Measurements from ENCODE around the gene MRNIP.
"Not testable (repeated sequence)": the region's sequence is repeated elsewhere in the genome, so short reads cannot be mapped to it uniquely, and the experiment has no call there.

Gene MRNIP

GRCh38 chr5:179836225-179837019 lies 22.2 kb downstream of the MRNIP start:
- no peak for DNase-seq

GRCh38 chr5:179834871-179835270 lies 23.7 kb downstream of the MRNIP start:
- DNase-seq, result not testable (repeated sequence)

DNA sequence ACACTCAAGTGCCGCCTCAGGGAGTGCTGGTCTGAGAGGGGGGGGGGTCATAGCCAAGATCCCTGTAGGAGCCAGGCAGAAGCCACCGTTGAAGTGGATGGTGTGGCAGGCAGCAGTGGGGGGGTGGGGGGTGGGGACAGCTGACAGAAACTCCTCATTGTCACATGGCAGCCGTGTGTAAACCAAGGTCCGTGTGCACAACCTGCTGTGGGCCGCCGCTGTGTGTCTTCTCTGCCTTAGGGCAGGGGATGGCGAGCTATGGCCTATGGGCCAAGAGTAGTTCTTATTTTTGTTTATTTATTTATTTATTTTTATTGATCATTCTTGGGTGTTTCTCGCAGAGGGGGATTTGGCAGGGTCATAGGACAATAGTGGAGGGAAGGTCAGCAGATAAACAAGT lies 24.5 kb downstream of the MRNIP start:
- DNase-seq, result no peak

GRCh38 chr5:179833709-179834070 lies 24.9 kb downstream of the MRNIP start:
- DNase-seq, result no peak

DNA sequence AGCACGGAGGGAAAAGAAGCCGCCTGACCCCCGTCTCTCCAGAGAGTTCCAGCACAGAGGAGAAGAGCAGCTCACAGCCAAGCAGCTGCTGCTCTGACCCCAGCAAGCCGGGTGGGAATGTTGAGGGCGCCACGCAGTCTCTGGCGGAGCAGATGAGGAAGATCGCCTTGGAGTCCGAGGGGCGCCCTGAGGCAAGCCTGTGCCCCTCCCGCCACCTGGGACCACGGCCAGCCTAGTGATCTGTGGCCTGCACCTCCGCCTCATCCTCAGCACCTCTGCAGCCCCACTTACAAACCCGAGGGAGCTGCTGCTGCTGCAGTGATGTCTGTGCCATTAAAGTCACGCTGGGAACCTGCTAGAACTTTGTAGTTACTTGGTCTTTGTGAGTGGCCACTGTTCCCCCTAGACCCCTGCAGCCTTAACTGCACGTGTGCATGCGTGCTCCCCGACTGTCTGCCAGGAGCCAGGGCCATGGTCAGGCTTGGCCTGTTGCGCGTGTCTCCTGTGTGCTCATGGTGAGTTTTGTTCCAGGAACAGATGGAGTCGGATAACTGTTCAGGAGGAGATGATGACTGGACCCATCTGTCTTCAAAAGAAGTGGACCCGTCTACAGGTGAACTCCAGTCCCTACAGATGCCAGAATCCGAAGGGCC lies 25.4 kb downstream of the MRNIP start:
- DNase-seq, result no peak

GRCh38 chr5:179832039-179832745 lies 26.4 kb downstream of the MRNIP start:
- DNase-seq, result no peak

DNA sequence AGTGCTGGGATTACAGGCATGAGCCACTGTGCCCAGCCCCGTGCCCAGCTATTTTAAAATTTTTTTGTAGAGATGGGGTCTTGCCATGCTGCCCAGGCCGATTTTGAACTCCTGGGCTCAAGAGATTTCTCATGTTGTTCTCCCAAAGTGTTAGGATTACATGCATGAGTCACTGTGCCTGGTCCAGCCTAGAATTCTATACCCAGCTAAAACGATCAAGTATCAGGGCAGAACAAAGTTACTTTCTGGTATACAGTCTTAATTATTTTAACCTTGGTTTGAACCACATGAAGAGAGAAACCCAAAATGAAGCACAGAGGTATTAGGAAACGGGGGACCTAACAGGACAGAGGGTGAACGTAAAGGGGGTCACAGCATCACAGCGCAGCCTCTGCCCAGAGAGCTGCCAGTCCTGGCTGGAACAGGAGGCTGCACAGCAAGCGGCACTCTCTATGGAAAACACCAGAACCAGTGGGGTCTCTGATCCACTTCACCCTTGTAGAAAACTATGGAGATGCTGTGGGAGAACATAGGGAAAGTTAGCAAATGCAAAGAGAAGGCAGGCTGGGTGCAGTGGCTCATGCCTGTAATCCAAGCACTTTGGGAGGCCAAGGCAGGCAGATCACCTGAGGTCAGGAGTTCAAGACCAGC lies 27.7 kb downstream of the MRNIP start:
- DNase-seq, result no peak

- DNase-seq, result no peak
Observed at GRCh38 chr5:179829732-179830435, 28.7 kb downstream of the MRNIP start.

DNA sequence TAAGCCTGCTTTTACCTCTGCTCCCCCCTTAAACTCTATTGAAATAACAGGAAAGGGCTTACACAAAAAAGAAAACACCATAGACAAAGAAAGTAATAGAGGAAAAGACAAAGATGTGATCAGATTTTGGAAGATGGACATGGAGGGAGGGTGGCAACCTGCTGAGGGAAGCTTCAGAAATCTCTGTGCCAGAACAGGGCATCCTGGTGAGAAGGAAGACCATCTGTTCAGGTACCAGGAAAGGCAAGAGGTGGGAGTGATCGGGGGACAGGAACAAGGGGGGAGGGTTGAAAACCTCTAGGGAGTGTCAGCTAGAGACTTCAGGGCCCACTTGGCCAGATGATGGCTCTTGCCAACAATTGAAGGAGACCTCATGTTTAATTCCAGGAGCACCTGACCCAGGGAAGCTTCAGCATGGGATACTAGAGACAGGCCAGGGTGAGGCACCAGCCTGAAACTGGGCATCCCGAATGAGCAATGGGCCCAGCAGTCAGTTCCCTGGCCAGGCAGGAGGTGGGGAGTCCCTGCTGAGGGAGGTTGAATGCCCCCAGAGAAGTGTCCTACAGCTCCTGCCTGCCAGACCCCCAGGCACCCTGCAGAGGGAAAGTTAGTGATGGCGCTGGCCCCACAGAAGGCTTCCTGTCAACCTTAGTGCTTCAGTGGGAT lies 29.7 kb downstream of the MRNIP start:
- DNase-seq, result no peak

DNA sequence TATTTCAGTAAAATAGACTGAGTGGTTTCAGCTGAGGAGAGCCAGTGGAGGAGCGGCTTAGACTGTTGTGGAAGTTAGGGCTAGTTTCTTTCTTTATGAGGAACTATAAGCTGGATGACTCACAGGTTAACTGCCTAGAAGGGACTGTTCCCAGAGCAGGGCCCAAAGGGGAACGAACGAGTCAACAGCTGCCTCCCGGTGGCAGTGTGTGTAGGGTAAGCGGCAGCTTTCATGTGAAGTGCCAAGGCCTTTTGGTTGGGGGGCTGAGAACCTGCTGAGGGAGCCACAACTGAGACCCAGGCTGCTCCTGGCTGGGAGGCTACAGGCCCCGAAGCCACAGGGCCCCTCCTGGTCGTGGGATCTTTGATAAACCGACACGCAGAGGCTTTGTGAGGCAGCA lies 30.9 kb downstream of the MRNIP start:
- no peak for DNase-seq

DNA sequence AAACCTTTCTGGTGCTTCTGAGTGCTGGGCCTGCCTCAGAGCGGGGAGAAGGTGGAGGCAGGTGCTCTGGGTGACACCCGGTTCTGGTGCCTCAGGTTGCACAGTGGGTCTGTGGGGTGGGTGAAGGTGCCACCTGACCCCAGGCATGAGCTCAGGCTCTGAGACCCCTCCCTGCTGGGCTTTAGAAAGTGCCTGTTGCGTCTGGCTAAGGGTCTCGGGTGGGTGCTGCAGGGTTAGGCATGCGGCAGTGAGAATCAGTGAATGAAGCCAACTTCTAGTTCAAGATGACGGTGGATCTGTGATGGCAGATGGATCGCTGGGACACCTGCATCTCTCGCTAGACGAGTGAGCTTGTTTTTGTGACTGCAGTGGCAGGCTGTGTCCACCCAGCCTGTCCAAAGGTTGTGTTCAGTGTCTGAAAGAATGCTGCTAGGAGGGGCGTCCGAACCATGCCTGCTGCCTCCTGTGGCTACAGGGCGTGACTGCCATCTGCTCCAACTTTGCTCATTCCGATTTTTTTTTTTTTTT lies 32.9 kb downstream of the MRNIP start:
- no peak for DNase-seq

DNA sequence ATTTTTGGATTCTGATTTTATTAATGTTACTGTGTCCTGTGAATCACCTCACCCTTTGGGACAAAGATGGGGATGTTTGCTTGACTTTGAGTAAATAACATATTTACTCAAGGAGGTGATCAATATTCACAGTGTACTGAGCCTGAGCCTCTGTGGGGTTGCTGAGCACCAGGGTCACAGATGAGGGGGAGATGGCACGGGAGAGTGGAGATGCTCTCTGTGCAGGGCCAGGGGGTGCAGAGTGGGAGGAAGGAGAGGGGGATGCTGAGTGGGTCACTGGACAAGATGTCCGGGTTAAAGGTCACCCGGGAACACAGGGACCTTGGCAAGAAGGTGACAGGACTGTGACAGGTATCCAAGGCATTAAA lies 33.9 kb downstream of the MRNIP start:
- no peak for DNase-seq

DNA sequence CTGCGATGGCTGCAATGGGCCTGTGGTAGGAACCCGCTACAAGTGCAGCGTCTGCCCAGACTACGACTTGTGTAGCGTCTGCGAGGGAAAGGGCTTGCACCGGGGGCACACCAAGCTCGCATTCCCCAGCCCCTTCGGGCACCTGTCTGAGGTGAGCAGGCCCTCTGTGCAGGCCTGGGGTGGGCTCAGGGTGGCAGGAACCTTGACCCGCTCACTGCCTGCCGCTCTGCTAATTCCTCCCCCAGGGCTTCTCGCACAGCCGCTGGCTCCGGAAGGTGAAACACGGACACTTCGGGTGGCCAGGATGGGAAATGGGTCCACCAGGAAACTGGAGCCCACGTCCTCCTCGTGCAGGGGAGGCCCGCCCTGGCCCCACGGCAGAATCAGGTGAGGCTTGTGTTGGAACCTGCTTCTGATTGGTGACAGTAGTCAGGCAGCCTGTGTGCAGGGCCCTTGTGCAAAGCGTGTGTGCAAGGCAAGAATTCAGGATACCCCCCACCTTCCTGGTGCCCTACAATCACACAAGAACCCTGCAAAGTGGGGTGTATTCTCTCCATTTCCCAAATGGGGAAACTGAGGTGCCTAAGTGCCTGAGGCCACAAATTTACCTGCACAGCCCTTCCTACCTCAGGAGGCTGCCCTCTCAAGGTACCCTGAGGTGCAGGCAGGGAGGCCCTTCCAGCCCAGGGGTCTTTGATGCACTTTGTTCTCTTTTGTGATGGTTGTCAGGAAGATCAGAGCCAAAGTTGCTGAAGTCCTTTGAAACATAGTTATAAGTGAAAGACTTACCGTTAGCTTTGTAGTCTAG lies 34.5 kb downstream of the MRNIP start:
- no peak for DNase-seq

GRCh38 chr5:179822444-179822990 lies 36.1 kb downstream of the MRNIP start:
- no peak for DNase-seq

- DNase-seq, result no peak
Observed at GRCh38 chr5:179822059-179822432, 36.6 kb downstream of the MRNIP start.

DNA sequence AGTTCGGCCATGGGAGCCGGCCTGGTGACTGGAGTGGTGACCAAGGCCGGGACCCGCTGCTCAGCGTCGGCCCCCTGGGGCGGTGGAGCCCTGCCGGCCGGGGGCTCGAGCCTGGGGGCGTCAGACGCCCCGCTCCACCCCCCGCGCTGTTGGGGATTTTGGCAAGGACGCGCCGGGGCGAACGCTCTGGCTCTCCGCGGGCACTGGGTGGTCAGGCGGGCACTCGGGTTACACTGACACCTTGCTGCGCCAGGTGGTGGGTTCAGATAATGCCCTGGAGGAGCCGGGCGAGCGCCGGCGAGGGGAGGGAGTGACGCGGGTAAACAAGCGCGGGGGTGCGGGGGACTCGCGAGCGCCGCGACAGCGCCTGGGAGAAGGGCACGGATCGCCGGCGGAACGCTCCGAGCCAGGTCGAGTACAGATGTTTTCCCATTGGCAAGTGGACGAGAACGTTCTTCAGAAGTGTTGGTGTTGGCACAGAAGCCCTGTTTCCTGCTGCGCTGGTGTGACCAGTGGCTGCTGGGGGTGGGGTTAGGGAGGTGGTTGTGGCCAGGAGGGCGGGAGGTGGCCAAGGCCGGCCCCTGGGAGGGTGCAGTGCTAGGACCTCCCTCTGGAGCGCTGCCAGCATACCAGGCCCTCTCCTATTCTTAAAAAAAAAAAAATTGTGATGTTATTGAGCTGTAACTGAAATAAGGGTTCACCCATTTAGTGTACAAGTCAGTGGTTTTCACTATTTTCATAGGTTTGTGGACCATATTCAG lies 37.1 kb downstream of the MRNIP start:
- DNase-seq, result peak; percentile 77

GRCh38 chr5:179820483-179821297 lies 37.9 kb downstream of the MRNIP start, which contains the start of gene SQSTM1:
TSS of gene SQSTM1 (plus strand) at chr5:179820905. CDS start at chr5:179820937, 32 bp downstream.
- DNase-seq, result peak; percentile 81

DNA sequence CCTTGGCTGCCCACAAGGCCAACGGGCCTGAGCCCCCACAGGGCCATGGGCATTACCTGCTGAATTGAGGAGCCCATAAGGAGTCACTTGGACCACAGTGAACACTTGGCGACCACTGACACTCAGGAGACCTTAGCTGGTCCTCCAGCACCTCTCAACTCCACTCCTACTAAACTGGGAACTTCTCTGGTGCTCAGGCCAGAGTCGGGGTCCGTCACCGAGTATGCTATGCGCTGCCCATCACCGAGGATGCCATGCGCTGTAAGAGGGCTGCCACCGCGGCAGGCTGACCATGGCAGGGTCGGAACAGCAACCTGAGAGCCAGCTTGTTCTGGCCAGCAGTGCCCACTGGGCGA lies 38.5 kb downstream of the MRNIP start:
- peak; percentile 33 for DNase-seq
